GM12878 (cell line): ENCODE measurements around the gene PCDHB11. TPM values are rescaled to one million over a fixed set of nuclear protein-coding genes. Genes with fewer than 3 reads are reported as not detected.

Source experiments
- ATAC-seq: fragments of 200-7000 bp; cut with Tn5 transposase; 3 replicates; pipeline ENCODE4 v1.9.1; 2020; ENCODE audit warnings: mild to moderate bottlenecking, moderate library complexity
- BruUV-seq: library from RNA; stranded (reverse); fragments of 400-500 nt; replicated peaks from 2 replicates; lab custom pipeline; 2021; lab: Mats Ljungman, UMichigan
- CTCF ChIA-PET: fragments of 300-600 bp; sonication (Branson Sonifier 250); formaldehyde crosslinking; extraction: SDS; loops from one replicate; lab custom pipeline; 2021; ENCODE audit warnings: inconsistent platforms; lab: Yijun Ruan, JAX
- POLR2A ChIA-PET: fragments of 350-600 bp; formaldehyde crosslinking; extraction: SDS; loops from one replicate; lab custom pipeline; 2021; ENCODE audit warnings: inconsistent platforms; lab: Charles Lee
- RAD21 ChIA-PET: fragments of 300-600 bp; sonication (Branson Sonifier 250); formaldehyde crosslinking; loops from one replicate; lab custom pipeline; 2023; ENCODE audit warnings: antibody characterized with exemption; ENCODE audit not compliant: unreplicated experiment; lab: Charles Lee
- SMC1A ChIA-PET: fragments of 300-600 bp; sonication (Branson Sonifier 250); formaldehyde crosslinking; loops from one replicate; lab custom pipeline; 2023; ENCODE audit not compliant: unreplicated experiment, uncharacterized antibody; lab: Charles Lee
- DNase-seq: peaks from one replicate; pipeline ENCODE4 v3.0.0-alpha.2; 2011; ENCODE audit warnings: low read depth, low spot score
- FAIRE-seq: peaks from 3 replicates; lab custom pipeline; 2011; peaks lifted over from hg19 to GRCh38; lab: Jason Lieb, UNC
- H2AFZ ChIP-seq: 2 replicates; pipeline ENCODE4 v1.6.0; 2011; ENCODE audit warnings: low read depth, low read length, control low read depth; ENCODE audit not compliant: control insufficient read depth
- H3K27ac ChIP-seq: 2 replicates; pipeline ENCODE4 v1.5.1; 2011; ENCODE audit warnings: control low read depth; ENCODE audit not compliant: control insufficient read depth, insufficient read depth
- H3K27me3 ChIP-seq, 2 experiments: replicated peaks in 1 of 2; 2 replicates each; pipeline versions ENCODE4 v1.6.0 to v1.6.1; 2011; ENCODE audit warnings: low read length in 1 of 2; ENCODE audit not compliant: control insufficient read depth in 2 of 2, insufficient read depth in 2 of 2
- H3K36me3 ChIP-seq, 2 experiments: 2 replicates each; pipeline ENCODE4 v1.5.1; 2011; ENCODE audit warnings: low read length in 1 of 2; ENCODE audit not compliant: control insufficient read depth in 2 of 2, insufficient read depth in 2 of 2
- H3K4me1 ChIP-seq: 2 replicates; pipeline ENCODE4 v1.6.1; 2011; ENCODE audit warnings: mild to moderate bottlenecking, low read length, moderate library complexity, mixed read lengths; ENCODE audit not compliant: control insufficient read depth, insufficient read depth
- H3K4me2 ChIP-seq: 2 replicates; pipeline ENCODE4 v1.6.0; 2011; ENCODE audit warnings: control low read depth; ENCODE audit not compliant: control insufficient read depth, insufficient read depth
- H3K4me3 ChIP-seq: fragments of 200-600 bp; sonication (generic); 2 replicates; pipeline ENCODE4 v1.5.1; 2016
- H3K79me2 ChIP-seq: 2 replicates; pipeline ENCODE4 v1.6.0; 2011; ENCODE audit warnings: low read length; ENCODE audit not compliant: control insufficient read depth, insufficient read depth
- H3K9ac ChIP-seq: 2 replicates; pipeline ENCODE4 v1.8.0; 2011; ENCODE audit warnings: low read length, control low read depth, mixed read lengths; ENCODE audit not compliant: control insufficient read depth, insufficient read depth
- H3K9me3 ChIP-seq: replicated peaks from 3 replicates; pipeline ENCODE4 v1.5.1; 2011; ENCODE audit warnings: mild to moderate bottlenecking, low read length; ENCODE audit not compliant: control insufficient read depth, insufficient read depth
- H4K20me1 ChIP-seq: 2 replicates; pipeline ENCODE4 v1.6.0; 2011; ENCODE audit not compliant: control insufficient read depth, insufficient read depth
- BRCA1 ChIP-seq: IDR thresholded peaks from 2 replicates; pipeline ENCODE4 v1.6.1; 2011; ENCODE audit warnings: low read depth, low read length, improper control_type of control experiment
- CBX5 ChIP-seq: sonication (generic); IDR thresholded peaks from 2 replicates; pipeline ENCODE4 v1.6.1; 2016; ENCODE audit warnings: low read depth, moderate library complexity, mild to moderate bottlenecking, inconsistent platforms
- CTCF ChIP-seq, 3 experiments: IDR thresholded peaks in 2 of 3; conservative IDR thresholded peaks in 1 of 3; 2 replicates each; pipeline ENCODE4 v1.5.1; 2011; ENCODE audit warnings: low read depth in 3 of 3, low read length in 3 of 3, mild to moderate bottlenecking in 3 of 3, control low read depth in 2 of 3, moderate library complexity in 2 of 3, inconsistent platforms in 1 of 3, mixed read lengths in 1 of 3; ENCODE audit not compliant: control insufficient read depth in 2 of 3, insufficient read depth in 1 of 3; ENCODE audit errors: extremely low read depth in 1 of 3
- EGR1 ChIP-seq, 2 experiments: IDR thresholded peaks; 1 replicate in 1 of 2; 2 replicates in 1 of 2; pipeline ENCODE4 v1.6.1; 2011 to 2012; ENCODE audit warnings: low read depth in 2 of 2, low read length in 2 of 2, borderline replicate concordance in 1 of 2, mild to moderate bottlenecking in 1 of 2, moderate library complexity in 1 of 2
- EP300 ChIP-seq, 2 experiments: fragments of 150-350 bp in 1 of 2; IDR thresholded peaks; 2 replicates each; pipeline ENCODE4 v1.6.1; 2011 to 2012; ENCODE audit warnings: low read depth in 2 of 2, low read length in 2 of 2, borderline replicate concordance in 1 of 2, improper control_type of control experiment in 1 of 2, inconsistent platforms in 1 of 2; ENCODE audit not compliant: control insufficient read depth in 1 of 2
- GATAD2B ChIP-seq: fragments of 450-650 bp; conservative IDR thresholded peaks from 2 replicates; pipeline ENCODE4 v1.6.1; 2017; ENCODE audit warnings: low read depth, mild to moderate bottlenecking, moderate library complexity
- JUNB ChIP-seq: IDR thresholded peaks from 2 replicates; pipeline ENCODE4 v1.6.1; 2016; ENCODE audit warnings: antibody characterized with exemption, mild to moderate bottlenecking
- MEF2A ChIP-seq: IDR thresholded peaks from 2 replicates; pipeline ENCODE4 v1.6.1; 2011; ENCODE audit warnings: low read depth, mild to moderate bottlenecking, low read length, moderate library complexity; ENCODE audit not compliant: insufficient read depth
- RAD21 ChIP-seq: IDR thresholded peaks from 2 replicates; pipeline ENCODE4 v1.6.1; 2011; ENCODE audit warnings: mild to moderate bottlenecking, low read depth, low read length, moderate library complexity; ENCODE audit not compliant: insufficient read depth
- TCF7 ChIP-seq: IDR thresholded peaks from 2 replicates; pipeline ENCODE4 v1.6.1; 2014; ENCODE audit warnings: antibody characterized with exemption, borderline replicate concordance
- WGBS: methylation state at CpG from one replicate; pipeline ENCODE4 v1.1.6; 2016; ENCODE audit warnings: low lambda C conversion rate; ENCODE audit not compliant: insufficient replicate concordance, insufficient coverage; ENCODE audit errors: missing lambda C conversion rate; 5-methylcytosine and 5-hydroxymethylcytosine counted together
- in situ Hi-C: fragments of 300-500 bp; cut with MboI; formaldehyde crosslinking; loops from 9 replicates; pipeline ENCODE4 v1.14.3; 2018; ENCODE audit warnings: mixed read lengths
- intact Hi-C: fragments of 100-400 bp; cut with micrococcal nuclease; formaldehyde crosslinking; loops from one replicate; pipeline ENCODE4 v1.14.2; 2022; ENCODE audit not compliant: unreplicated experiment
- polyA plus RNA-seq, 11 experiments: library from polyadenylated mRNA; depleted of rRNA in 4 of 11; unstranded in 6 of 11; stranded (reverse) in 5 of 11; fragments of >200 nt; fragmentation: Nextera tagmentation in 4 of 11; fragmentation: Illumina TruSeq in 1 of 11; extraction: Ambion mirVana in 4 of 11; extraction: Trizol in 1 of 11; gene quantifications; 1 replicate in 1 of 11; 2 replicates in 10 of 11; pipeline versions ENCODE4 v1.2.1 to v1.2.3, GENCODE V29; 2011 to 2016; ENCODE audit warnings: inconsistent platforms in 2 of 11, missing spikeins in 2 of 11, low read depth in 1 of 11
- total RNA-seq, 4 experiments: library from RNA; depleted of rRNA in 3 of 4; stranded (reverse); fragments of >200 nt in 3 of 4; fragmentation: Illumina TruSeq in 1 of 4; extraction: Trizol in 1 of 4; gene quantifications; 2 replicates each; pipeline versions ENCODE4 v1.2.1 to v1.2.3, GENCODE V29; 2013 to 2021
- TF ChIP-seq, protein P1 (sequence below): IDR thresholded peaks from 2 replicates; pipeline ENCODE4 v1.6.1; 2011; ENCODE audit warnings: borderline replicate concordance, low read depth, mild to moderate bottlenecking, moderate library complexity, low read length; ENCODE audit not compliant: insufficient read depth, poor library complexity, severe bottlenecking
- TF ChIP-seq, protein P2 (sequence below): fragments of 450-650 bp; conservative IDR thresholded peaks from 2 replicates; pipeline ENCODE4 v1.6.1; 2017; ENCODE audit warnings: mild to moderate bottlenecking, moderate library complexity

Gene PCDHB11
- total and polyA plus RNA-seq, 10 of the 15 experiments (the other 5 are each of a cell fraction or from before 2014, with no cell fraction given), result not detected

- TF ChIP-seq, protein P1, sequence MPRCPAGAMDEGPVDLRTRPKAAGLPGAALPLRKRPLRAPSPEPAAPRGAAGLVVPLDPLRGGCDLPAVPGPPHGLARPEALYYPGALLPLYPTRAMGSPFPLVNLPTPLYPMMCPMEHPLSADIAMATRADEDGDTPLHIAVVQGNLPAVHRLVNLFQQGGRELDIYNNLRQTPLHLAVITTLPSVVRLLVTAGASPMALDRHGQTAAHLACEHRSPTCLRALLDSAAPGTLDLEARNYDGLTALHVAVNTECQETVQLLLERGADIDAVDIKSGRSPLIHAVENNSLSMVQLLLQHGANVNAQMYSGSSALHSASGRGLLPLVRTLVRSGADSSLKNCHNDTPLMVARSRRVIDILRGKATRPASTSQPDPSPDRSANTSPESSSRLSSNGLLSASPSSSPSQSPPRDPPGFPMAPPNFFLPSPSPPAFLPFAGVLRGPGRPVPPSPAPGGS, result no peak
- no peak for TF ChIP-seq EP300 (IDR thresholded peaks at IDR 0.05; ENCODE audit: borderline replicate concordance in 1 of 2, control insufficient read depth in 1 of 2, low read depth in 2 of 2, low read length in 2 of 2)
Measured at GRCh38 chr5:141241496-141241895, 42.1 kb downstream of the PCDHB11 start (continued).

GRCh38 chr5:141245250-141245717 is 45.9 kb downstream of the PCDHB11 start, which contains the start of gene PCDHB15:
PCDHB15 (plus strand) TSS chr5:141245395; CDS start chr5:141245579, 184 bp downstream.
- RAD21 ChIA-PET, result interaction anchor here (1.5 kb wide), 1 partner anchor 319 kb away, joined by 5 read pairs; no protein-coding TSS in a partner anchor
- SMC1A ChIA-PET, result interaction anchor here (1.1 kb wide), 1 partner anchor 182 kb away, joined by 3 read pairs; no protein-coding TSS in a partner anchor
- Histone ChIP-seq H3K27me3 (no peaks in the 10 kb centered on the region), H3K4me1 (no peaks in the 10 kb centered on the region), H2AFZ (no peak within 1 kb of the TSS), H3K4me3 (no peak within 1 kb of the TSS), H3K9ac (no peak within 1 kb of the TSS), H3K36me3 (no peaks in the 10 kb centered on the region), H4K20me1 (no peaks in the 10 kb centered on the region), H3K27ac (no peak within 1 kb of the TSS)
- DNase-seq, result no peak
- CTCF ChIA-PET, result interaction anchor here (0.6 to 1.3 kb wide), 6 partner anchors 13 to 321 kb away, joined by 3 to 5 read pairs (median 4); partner anchors contain the start of gene PCDHGA10
- no TSS peak for BruUV-seq
- FAIRE-seq, result no peak
- in situ Hi-C loops, result no loop called here
- no peak for ATAC-seq
- POLR2A ChIA-PET, result no interaction called here
- intact Hi-C loops, result no loop called here
- 23% methylated on average over 16 of the region's 16 CpGs for WGBS
- TF ChIP-seq CTCF (IDR thresholded peaks at IDR 0.05 in 2 of 3, conservative IDR thresholded peaks at IDR 0.05 in 1 of 3; ENCODE audit: control insufficient read depth in 2 of 3, extremely low read depth in 1 of 3, insufficient read depth in 1 of 3, low read depth in 3 of 3, low read length in 3 of 3), result peak in 1 of 3 experiments; percentile 17; a peak in 1 of 6 replicates
- no peak for TF ChIP-seq JUNB
- no peak for TF ChIP-seq EGR1 (IDR thresholded peaks at IDR 0.05; ENCODE audit: borderline replicate concordance in 1 of 2, low read depth in 2 of 2, low read length in 2 of 2)
- TF ChIP-seq GATAD2B, result no peak
- no peak for TF ChIP-seq BRCA1
- TF ChIP-seq RAD21, result peak; percentile 35; the same call in 1 of the 2 replicates
- no peak for TF ChIP-seq MEF2A
- no peak for TF ChIP-seq CBX5
- TF ChIP-seq, protein P2, sequence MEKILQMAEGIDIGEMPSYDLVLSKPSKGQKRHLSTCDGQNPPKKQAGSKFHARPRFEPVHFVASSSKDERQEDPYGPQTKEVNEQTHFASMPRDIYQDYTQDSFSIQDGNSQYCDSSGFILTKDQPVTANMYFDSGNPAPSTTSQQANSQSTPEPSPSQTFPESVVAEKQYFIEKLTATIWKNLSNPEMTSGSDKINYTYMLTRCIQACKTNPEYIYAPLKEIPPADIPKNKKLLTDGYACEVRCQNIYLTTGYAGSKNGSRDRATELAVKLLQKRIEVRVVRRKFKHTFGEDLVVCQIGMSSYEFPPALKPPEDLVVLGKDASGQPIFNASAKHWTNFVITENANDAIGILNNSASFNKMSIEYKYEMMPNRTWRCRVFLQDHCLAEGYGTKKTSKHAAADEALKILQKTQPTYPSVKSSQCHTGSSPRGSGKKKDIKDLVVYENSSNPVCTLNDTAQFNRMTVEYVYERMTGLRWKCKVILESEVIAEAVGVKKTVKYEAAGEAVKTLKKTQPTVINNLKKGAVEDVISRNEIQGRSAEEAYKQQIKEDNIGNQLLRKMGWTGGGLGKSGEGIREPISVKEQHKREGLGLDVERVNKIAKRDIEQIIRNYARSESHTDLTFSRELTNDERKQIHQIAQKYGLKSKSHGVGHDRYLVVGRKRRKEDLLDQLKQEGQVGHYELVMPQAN, result no peak
- TF ChIP-seq TCF7, result no peak
- TF ChIP-seq, all 136 proteins: peak for 2
- Histone ChIP-seq H3K79me2 (no peaks in the 10 kb centered on the region), H3K9me3 (peaks cover 1% of the 10 kb centered on the region; the same call in 1 of the 3 replicates), H3K4me2 (no peak within 1 kb of the TSS)
